ENCODE data around the gene PSMA6.
"Not testable (repeated sequence)": the region's sequence is repeated elsewhere in the genome, so short reads cannot be mapped to it uniquely, and the experiment has no call there.

Gene PSMA6

GRCh38 chr14:35346738-35347322 is 54.6 kb downstream of the PSMA6 start:
- no peak for DNase-seq

GRCh38 chr14:35347323-35348043 is 55.3 kb downstream of the PSMA6 start:
- DNase-seq = peak; percentile 87

GRCh38 chr14:35348044-35348380 is 55.8 kb downstream of the PSMA6 start:
- DNase-seq = not testable (repeated sequence)

DNA sequence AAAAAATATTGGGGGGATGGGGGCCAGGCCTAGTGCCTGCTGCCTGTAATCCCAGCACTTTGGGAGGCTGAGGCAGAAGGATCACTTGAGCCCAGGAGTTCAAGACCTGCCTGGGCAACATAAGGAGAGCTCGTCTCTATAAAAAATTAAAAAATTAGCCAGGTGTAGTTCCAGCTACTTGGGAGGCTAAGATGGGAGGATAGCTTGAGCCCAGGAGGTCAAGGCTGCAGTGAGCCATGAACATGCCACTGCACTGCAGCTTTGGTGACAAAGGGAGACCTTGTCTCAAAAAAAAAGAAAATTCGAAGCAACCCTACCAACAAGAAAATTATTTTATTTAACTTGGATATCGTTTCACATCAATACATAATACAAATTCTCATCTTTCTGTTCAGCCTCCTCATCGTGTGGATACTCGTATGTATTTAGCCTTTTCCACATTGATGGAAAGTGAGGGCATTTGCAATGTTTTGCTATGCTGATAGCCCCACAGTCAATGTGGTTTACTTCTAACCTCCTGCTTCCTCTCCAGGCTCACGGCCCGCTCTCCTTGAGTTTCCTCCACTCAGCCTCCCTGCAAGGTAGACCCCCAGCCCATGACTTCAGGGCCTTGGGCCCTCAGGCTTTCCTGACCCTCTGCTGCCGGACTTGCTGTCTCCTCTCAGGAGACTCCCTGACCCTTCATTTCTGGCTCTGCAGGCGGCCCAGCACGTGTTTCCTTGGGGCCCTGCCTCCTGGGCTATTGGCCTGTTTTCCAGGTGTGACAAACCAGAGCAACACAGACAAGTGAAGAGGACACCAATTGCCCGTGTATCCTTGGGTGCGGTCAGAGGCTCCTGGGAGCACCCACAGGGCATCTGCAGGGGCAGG is 57.5 kb downstream of the PSMA6 start:
- no peak for DNase-seq

DNA sequence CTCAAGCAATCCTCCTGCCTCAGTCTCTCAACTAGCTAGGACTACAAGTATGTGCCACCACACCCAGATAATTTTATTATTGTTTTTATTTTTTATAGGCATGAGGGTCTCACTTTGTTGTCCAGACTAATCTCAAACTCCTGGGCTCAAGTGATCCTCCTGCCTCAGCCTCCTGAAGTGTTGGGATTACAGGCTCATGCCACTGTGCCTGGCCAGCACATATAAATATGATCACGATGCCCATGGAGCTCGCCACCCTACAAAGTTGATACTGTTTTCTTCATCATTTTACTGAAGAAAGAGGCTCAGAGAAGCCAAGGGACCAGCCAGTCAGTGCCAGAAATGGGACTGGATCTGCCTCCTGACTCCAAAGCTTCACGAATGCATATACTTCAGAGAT is 59.3 kb downstream of the PSMA6 start:
- no peak for DNase-seq

DNA sequence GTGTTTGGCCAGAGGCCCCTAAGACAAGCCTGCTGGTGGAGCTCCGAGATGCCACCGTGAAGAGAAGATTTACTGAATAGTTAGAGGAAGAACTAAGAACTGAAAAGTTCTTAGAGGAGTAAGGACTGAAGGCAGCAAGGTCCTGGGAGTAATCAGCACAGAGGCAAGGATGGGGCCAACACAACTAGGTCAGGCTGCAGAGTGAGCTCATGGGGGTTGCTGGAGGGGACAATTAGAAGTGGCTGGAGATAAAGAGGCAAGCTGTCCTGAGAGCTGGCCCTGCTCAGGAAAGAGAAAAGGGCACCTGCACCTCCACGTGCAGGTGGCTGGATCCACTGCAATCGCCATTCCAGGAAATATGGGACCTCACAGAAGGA is 59.7 kb downstream of the PSMA6 start:
- no peak for DNase-seq

- no peak for DNase-seq
Measured at GRCh38 chr14:35352274-35353233, 60.4 kb downstream of the PSMA6 start.

DNA sequence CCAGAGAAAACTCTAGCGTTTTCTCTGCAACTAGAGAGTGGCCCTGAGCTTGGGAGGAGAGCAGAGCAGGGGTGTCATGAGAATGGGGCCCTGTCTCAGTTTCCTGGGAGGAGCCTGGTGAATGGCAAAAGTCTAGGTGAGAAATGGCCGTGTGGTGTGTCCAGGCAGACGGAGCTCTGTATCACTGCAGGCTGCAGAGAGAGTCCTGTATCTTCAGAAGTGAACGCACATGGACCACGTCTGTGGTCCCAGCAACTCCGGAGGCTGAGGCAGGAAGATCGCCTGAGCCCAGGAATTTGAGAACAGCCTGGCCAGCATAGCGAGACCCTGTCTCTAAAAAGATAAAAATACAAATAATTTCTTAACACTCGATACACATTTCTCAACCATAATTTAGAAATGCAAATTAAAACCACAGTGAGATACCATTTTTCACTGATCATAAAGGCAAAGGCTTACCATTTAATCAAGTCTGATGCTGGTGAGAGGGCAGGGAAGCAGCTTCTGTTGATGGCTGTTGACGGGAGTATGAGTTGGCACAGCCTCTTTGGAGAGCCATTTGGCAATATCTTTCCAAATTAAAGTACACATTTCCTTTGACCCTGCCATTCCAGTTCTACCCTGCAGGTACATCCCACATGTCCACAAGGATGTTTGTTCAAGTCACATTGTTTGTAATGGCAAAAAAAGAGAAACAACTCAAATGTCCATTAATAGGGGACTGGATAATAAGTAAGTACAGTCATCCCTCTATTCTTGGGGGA is 61.4 kb downstream of the PSMA6 start:
- peak; percentile 67 for DNase-seq

GRCh38 chr14:35355235-35355634 is 63.1 kb downstream of the PSMA6 start:
- not testable (repeated sequence) for DNase-seq

DNA sequence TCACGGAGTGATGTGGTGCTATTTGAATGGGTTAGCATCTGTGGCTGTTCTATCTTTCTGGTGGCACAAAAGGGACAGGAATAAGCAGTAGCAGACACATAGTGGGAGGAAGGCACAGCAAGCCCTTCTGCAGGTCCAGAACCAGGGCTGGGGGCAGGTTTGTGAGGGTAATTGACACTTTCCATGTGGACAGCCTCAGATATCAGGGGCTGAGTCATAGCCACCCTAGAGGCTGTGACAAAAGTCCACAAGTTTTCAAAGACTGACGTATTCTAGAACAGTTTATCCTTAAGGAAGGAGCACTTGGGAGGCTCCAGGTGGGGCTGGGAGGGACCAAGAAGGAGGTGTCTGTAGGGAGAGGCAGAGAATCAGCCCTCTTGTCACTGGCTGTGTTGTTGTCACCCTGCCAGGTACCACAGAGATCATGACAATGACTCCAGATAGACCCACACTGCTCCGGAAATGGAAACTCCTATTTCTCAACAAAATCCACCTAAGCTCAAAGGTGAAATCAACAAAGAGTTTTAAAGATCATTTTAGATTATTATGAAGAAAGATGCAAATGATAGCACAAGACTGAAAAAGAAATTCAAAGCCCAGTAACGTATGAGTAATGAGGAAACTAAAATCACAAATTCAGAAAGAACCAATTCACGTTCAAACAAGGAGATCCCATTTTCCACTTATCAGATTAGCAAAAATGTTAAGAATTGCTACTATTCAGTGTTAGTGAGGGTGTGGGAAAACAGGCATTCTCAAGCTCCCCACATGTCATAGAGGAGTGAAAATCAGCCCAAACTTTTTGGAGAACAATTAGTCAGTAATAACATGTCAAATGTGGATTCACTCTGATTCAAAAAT is 64.0 kb downstream of the PSMA6 start:
- peak; percentile 44 for DNase-seq

DNA sequence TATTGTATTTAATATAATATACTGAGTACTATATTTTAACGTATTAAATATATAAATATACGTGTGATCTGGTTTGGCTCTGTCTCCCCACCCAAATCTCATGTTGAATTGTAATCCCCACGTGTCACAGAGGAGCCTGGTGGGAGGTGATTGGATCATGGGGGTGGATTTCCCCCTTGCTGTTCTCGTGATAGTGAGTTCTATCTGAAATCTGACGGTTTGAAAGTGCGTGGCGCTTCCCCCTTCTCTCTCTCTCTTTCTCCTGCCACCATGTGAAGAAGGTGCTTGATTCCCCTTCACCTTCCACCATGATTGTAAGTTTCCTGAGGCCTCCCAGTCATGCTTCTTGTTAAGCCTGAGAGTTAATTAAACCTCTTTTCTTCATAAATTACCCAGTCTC is 67.5 kb downstream of the PSMA6 start:
- DNase-seq = not testable (repeated sequence)

DNA sequence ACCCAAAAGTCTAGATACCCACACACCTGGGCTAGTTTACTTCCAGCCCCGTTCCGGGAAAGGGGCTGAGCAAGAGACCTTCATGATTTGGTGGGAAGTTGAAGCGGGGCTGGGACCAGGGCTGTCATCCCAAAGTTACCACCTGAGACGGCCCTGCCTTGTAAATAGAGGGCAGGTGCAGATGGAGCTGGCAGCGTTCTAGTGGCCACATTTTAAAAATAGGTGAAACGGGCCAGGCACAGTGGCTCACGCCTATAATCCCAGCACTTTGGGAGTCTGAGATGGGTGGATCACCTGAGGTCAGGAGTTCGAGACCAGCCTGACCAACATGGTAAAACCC is 68.9 kb downstream of the PSMA6 start:
- no peak for DNase-seq

GRCh38 chr14:35362450-35362849 is 70.3 kb downstream of the PSMA6 start:
- no peak for DNase-seq

DNA sequence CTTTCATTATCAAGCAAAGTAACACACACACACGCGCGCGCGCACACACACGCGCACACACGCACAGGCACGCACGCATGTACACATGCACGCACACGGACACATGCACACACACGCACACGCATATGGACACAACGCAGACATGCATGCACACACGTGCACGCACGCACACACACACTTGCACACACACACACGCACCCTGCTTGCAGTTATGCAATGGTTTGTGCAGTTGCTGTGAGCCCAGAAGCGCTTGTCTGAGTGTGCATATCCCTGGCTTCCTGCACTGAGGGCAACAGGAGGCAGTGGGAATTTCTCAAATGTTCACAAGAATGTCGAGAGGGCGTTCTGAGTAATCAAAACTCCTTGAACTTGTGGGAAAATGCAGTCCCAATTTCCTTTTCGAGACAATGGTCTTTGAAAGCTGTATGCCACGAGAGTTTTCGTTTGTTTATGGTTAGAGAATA is 70.8 kb downstream of the PSMA6 start:
- no peak for DNase-seq

GRCh38 chr14:35365130-35366055 is 73.2 kb downstream of the PSMA6 start:
- DNase-seq = no peak

DNA sequence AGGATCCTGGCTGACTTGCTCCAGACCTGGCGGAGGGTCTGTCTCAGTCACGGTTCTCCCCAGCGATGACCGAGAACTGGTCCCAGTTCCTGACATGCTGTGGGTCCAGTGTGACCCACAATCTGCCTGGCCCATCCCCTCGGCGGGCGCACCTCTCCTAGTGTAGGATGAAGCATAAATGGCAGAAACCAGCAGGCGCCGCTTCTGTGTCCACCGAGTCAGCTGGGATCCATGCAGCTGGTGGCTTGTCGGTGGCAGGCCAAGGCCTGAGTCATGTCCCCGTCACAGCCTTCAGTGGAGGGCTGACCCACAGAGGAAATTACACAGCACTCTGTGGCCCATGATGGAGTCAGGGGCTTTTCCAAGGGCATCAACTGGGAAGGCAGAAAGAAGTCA is 73.9 kb downstream of the PSMA6 start:
- no peak for DNase-seq

DNA sequence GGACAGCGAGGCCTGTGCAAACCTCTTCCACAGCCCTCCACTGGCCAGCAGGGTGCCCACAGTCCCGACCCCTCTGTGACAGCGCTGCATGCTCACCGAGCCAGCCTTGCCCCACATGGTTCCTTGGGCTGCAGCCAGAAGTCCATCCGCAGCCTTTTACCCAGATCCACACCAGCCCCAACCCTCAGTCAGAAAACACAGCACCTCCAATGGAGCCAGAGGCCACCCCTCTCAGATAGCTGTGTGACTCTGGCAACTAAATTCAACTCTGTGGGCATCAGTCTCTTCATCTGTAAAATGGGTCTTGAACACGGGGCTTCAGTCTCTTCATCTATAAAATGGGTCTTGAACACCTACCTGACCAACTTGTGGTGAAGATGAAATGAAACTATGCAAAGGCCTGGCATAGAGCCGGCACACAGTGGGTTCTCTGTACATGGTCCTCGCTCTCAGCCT is 74.4 kb downstream of the PSMA6 start:
- DNase-seq = no peak

DNA sequence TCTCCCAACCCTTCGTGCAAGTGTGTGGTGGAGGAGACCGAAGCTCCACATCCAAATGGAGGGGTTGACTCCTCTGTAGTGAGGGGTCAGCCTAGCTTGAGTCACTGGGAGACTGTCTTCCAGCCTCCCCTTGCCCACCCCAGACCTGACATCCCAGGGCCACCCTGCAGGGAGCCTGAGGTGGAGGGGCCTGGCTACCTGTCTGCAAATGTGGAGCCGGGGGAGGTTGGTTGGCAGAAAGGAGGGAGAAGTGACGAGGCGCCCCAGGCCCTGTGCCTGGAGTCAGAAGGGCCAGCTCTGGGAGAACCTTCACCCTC is 74.8 kb downstream of the PSMA6 start:
- no peak for DNase-seq
